ENCODE results near the gene BANK1. TPM values are rescaled to one million over a fixed set of nuclear protein-coding genes. Genes with fewer than 3 reads are reported as not detected.

BANK1 gene
- total and polyA plus RNA-seq, 4 experiments from 2014 or later = 0.11 to 4.6 TPM; not detected in 2

GRCh38 chr4:101791182-101791558, 640 bp downstream of the BANK1 start:
- intact Hi-C loops (cut with micrococcal nuclease) = no loop called here

DNA sequence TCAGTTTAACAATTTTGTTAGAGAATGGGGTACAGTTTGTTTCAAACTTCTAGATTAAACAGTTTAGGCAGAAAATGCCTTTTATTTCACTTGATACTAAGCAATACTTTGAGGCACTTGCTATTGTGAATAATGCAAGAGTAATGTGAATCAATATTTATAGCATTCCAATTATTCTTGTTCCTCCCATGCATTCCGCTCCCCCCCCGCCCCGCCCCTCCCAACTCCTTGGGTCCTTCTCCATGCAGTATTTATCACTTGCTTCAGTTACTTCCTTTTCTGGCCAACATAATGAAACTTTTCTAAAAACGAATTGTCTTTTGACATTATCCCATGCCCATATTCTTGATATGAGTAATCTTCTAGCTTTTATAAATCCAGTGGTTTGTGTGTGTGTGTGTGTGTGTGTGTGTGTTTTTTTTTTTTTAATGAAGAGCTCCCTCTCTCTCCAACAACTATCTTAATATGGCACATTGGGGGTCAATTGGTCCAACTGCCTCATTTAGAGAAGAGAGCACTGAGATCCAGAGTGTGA, 1.6 kb downstream of the BANK1 start:
- H3K36me3 Mint-ChIP-seq = no peaks in the 10 kb centered on the region
- no peak for DNase-seq
- peaks cover 8 to 19% of the 10 kb centered on the region in 2 donors for H3K27me3 Mint-ChIP-seq
- Histone ChIP-seq H3K9me3 (ENCODE audit: control insufficient read depth in 1 of 2, low read length in 2 of 2) (no peaks in the 10 kb centered on the region), H3K4me1 (ENCODE audit: insufficient read depth, low read length) (peaks cover 3% of the 10 kb centered on the region), H3K36me3 (ENCODE audit: insufficient read depth, low read length) (no peaks in the 10 kb centered on the region), H3K27ac (ENCODE audit: low read depth, low read length) (no peak overlapping the region), H3K27me3 (ENCODE audit: insufficient read depth, low read length) (no peaks in the 10 kb centered on the region), H3K4me3 (ENCODE audit: low read length in 2 of 2) (no peak overlapping the region)
- ChIA-PET CTCF (ENCODE audit: partially characterized antibody) (no interaction called here), POLR2A (ENCODE audit: partially characterized antibody) (no interaction called here)
- peaks cover 0 to 4% (median 1%) of the 10 kb centered on the region in 8 donors for H3K9me3 Mint-ChIP-seq
- H3K4me3 Mint-ChIP-seq = no peak overlapping the region
- H3K4me1 Mint-ChIP-seq = peaks cover 4 to 9% (median 6%) of the 10 kb centered on the region in 4 donors
- intact Hi-C loops (cut with micrococcal nuclease) = no loop called here
- H3K27ac Mint-ChIP-seq = no peak overlapping the region

More at GRCh38 chr4:101791182-101791558, 640 bp downstream of the BANK1 start:
- peaks cover 0 to 6% (median 3%) of the 10 kb centered on the region in 8 donors for H3K9me3 Mint-ChIP-seq
- H3K27ac ChIP-seq (ENCODE audit: low read depth, low read length) = no peak overlapping the region
- no peak for DNase-seq
- peaks cover 8 to 19% of the 10 kb centered on the region in 2 donors for H3K27me3 Mint-ChIP-seq
- ChIA-PET POLR2A (ENCODE audit: partially characterized antibody) (no interaction called here), CTCF (ENCODE audit: partially characterized antibody) (no interaction called here)
- peak overlapping the region in 7 of 8 donors; percentile 61 to 94 (median 80) for H3K4me3 Mint-ChIP-seq
- H3K4me1 Mint-ChIP-seq = peaks cover 4 to 9% (median 6%) of the 10 kb centered on the region in 4 donors
- peaks cover 3% of the 10 kb centered on the region for H3K4me1 ChIP-seq (ENCODE audit: insufficient read depth, low read length)
- no peaks in the 10 kb centered on the region for H3K27me3 ChIP-seq (ENCODE audit: insufficient read depth, low read length)
- no peaks in the 10 kb centered on the region for H3K36me3 ChIP-seq (ENCODE audit: insufficient read depth, low read length)
- H3K27ac Mint-ChIP-seq = no peak overlapping the region
- no peak overlapping the region for H3K4me3 ChIP-seq (ENCODE audit: low read length in 2 of 2)
- H3K9me3 ChIP-seq (ENCODE audit: control insufficient read depth in 1 of 2, low read length in 2 of 2) = no peaks in the 10 kb centered on the region
- H3K36me3 Mint-ChIP-seq = no peaks in the 10 kb centered on the region

- Mint-ChIP-seq H3K27me3 (peaks cover 6 to 18% of the 10 kb centered on the region in 2 donors), H3K9me3 (peaks cover 0 to 3% (median 0%) of the 10 kb centered on the region in 8 donors), H3K36me3 (no peaks in the 10 kb centered on the region), H3K4me1 (peaks cover 4 to 9% (median 6%) of the 10 kb centered on the region in 4 donors), H3K4me3 (no peak overlapping the region), H3K27ac (no peak overlapping the region)
- no peak for DNase-seq
- Histone ChIP-seq H3K36me3 (ENCODE audit: insufficient read depth, low read length) (no peaks in the 10 kb centered on the region), H3K27me3 (ENCODE audit: insufficient read depth, low read length) (no peaks in the 10 kb centered on the region), H3K4me1 (ENCODE audit: insufficient read depth, low read length) (peaks cover 3% of the 10 kb centered on the region), H3K4me3 (ENCODE audit: low read length in 2 of 2) (no peak overlapping the region), H3K27ac (ENCODE audit: low read depth, low read length) (no peak overlapping the region), H3K9me3 (ENCODE audit: control insufficient read depth in 1 of 2, low read length in 2 of 2) (no peaks in the 10 kb centered on the region)
- intact Hi-C loops (cut with micrococcal nuclease) = no loop called here
- CTCF ChIA-PET (ENCODE audit: partially characterized antibody) = no interaction called here
- POLR2A ChIA-PET (ENCODE audit: partially characterized antibody) = no interaction called here
Measured at GRCh38 chr4:101793397-101793796, 2.9 kb downstream of the BANK1 start.

GRCh38 chr4:101794806-101795205, 4.3 kb downstream of the BANK1 start:
- intact Hi-C loops (cut with micrococcal nuclease) = no loop called here
- peaks cover 4 to 9% (median 6%) of the 10 kb centered on the region in 4 donors for H3K4me1 Mint-ChIP-seq
- peaks cover 0 to 3% (median 0%) of the 10 kb centered on the region in 8 donors for H3K9me3 Mint-ChIP-seq
- no peak overlapping the region for H3K27ac Mint-ChIP-seq
- CTCF ChIA-PET (ENCODE audit: partially characterized antibody) = no interaction called here
- DNase-seq = no peak
- Histone ChIP-seq H3K27me3 (ENCODE audit: insufficient read depth, low read length) (no peaks in the 10 kb centered on the region), H3K27ac (ENCODE audit: low read depth, low read length) (no peak overlapping the region), H3K9me3 (ENCODE audit: control insufficient read depth in 1 of 2, low read length in 2 of 2) (no peaks in the 10 kb centered on the region), H3K4me3 (ENCODE audit: low read length in 2 of 2) (no peak overlapping the region), H3K36me3 (ENCODE audit: insufficient read depth, low read length) (no peaks in the 10 kb centered on the region), H3K4me1 (ENCODE audit: insufficient read depth, low read length) (peaks cover 3% of the 10 kb centered on the region)
- no peak overlapping the region for H3K4me3 Mint-ChIP-seq
- POLR2A ChIA-PET (ENCODE audit: partially characterized antibody) = no interaction called here
- no peaks in the 10 kb centered on the region for H3K36me3 Mint-ChIP-seq
- H3K27me3 Mint-ChIP-seq = peaks cover 6 to 18% of the 10 kb centered on the region in 2 donors

GRCh38 chr4:101795704-101796103, 5.2 kb downstream of the BANK1 start:
- Histone ChIP-seq H3K36me3 (ENCODE audit: insufficient read depth, low read length) (no peaks in the 10 kb centered on the region), H3K9me3 (ENCODE audit: control insufficient read depth in 1 of 2, low read length in 2 of 2) (no peaks in the 10 kb centered on the region), H3K27me3 (ENCODE audit: insufficient read depth, low read length) (no peaks in the 10 kb centered on the region), H3K4me3 (ENCODE audit: low read length in 2 of 2) (no peak overlapping the region), H3K27ac (ENCODE audit: low read depth, low read length) (no peak overlapping the region), H3K4me1 (ENCODE audit: insufficient read depth, low read length) (peaks cover 3% of the 10 kb centered on the region)
- H3K9me3 Mint-ChIP-seq = peaks cover 0 to 7% (median under 1%) of the 10 kb centered on the region in 8 donors
- H3K27me3 Mint-ChIP-seq = peaks cover 7 to 16% of the 10 kb centered on the region in 2 donors
- no peaks in the 10 kb centered on the region for H3K36me3 Mint-ChIP-seq
- intact Hi-C loops (cut with micrococcal nuclease) = no loop called here
- no peak overlapping the region for H3K4me3 Mint-ChIP-seq
- ChIA-PET POLR2A (ENCODE audit: partially characterized antibody) (no interaction called here), CTCF (ENCODE audit: partially characterized antibody) (no interaction called here)
- H3K4me1 Mint-ChIP-seq = peaks cover 0 to 4% (median 2%) of the 10 kb centered on the region in 4 donors
- DNase-seq = no peak
- H3K27ac Mint-ChIP-seq = no peak overlapping the region

- no peak overlapping the region for H3K4me3 Mint-ChIP-seq
- no peaks in the 10 kb centered on the region for H3K4me1 Mint-ChIP-seq
- POLR2A ChIA-PET (ENCODE audit: partially characterized antibody) = no interaction called here
- Histone ChIP-seq H3K9me3 (ENCODE audit: control insufficient read depth in 1 of 2, low read length in 2 of 2) (no peaks in the 10 kb centered on the region), H3K27me3 (ENCODE audit: insufficient read depth, low read length) (no peaks in the 10 kb centered on the region), H3K36me3 (ENCODE audit: insufficient read depth, low read length) (no peaks in the 10 kb centered on the region), H3K4me3 (ENCODE audit: low read length in 2 of 2) (no peak overlapping the region), H3K27ac (ENCODE audit: low read depth, low read length) (no peak overlapping the region), H3K4me1 (ENCODE audit: insufficient read depth, low read length) (no peaks in the 10 kb centered on the region)
- DNase-seq = no peak
- intact Hi-C loops (cut with micrococcal nuclease) = no loop called here
- H3K27me3 Mint-ChIP-seq = peaks cover 4 to 14% of the 10 kb centered on the region in 2 donors
- H3K27ac Mint-ChIP-seq = no peak overlapping the region
- H3K36me3 Mint-ChIP-seq = no peaks in the 10 kb centered on the region
- CTCF ChIA-PET (ENCODE audit: partially characterized antibody) = no interaction called here
- peaks cover 0 to 7% (median under 1%) of the 10 kb centered on the region in 8 donors for H3K9me3 Mint-ChIP-seq
Measured at GRCh38 chr4:101801958-101802357, 11.4 kb downstream of the BANK1 start.

DNA sequence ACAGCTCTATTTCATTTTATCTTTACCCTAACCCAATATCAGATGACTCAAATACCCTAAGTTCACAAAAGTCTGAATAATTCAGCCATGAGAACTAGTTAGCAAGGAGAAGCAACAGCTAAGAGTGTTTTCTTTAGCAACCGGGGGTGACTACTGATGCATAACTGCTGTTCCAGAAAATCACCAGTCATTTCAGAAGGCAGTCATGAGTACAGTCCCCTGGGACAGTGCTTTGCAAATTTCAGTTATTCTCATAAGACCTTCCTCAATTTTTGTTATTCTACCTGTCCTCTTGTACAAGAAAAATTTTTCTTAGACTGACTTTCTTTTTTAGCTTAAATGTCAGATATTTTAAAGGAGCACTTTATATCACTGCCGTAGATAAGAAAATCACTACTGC, 16.4 kb downstream of the BANK1 start:
- H3K4me3 ChIP-seq (ENCODE audit: low read length in 2 of 2) = no peak overlapping the region
- DNase-seq = no peak
- H3K36me3 ChIP-seq (ENCODE audit: insufficient read depth, low read length) = no peaks in the 10 kb centered on the region
- no peak overlapping the region for H3K27ac Mint-ChIP-seq
- ChIA-PET CTCF (ENCODE audit: partially characterized antibody) (no interaction called here), POLR2A (ENCODE audit: partially characterized antibody) (no interaction called here)
- H3K9me3 ChIP-seq (ENCODE audit: control insufficient read depth in 1 of 2, low read length in 2 of 2) = no peaks in the 10 kb centered on the region
- intact Hi-C loops (cut with micrococcal nuclease) = no loop called here
- peaks cover 6 to 8% of the 10 kb centered on the region in 2 donors for H3K27me3 Mint-ChIP-seq
- H3K27me3 ChIP-seq (ENCODE audit: insufficient read depth, low read length) = no peaks in the 10 kb centered on the region
- peaks cover 0 to 2% (median 0%) of the 10 kb centered on the region in 8 donors for H3K9me3 Mint-ChIP-seq
- H3K4me1 Mint-ChIP-seq = no peaks in the 10 kb centered on the region
- H3K36me3 Mint-ChIP-seq = no peaks in the 10 kb centered on the region
- no peak overlapping the region for H3K4me3 Mint-ChIP-seq
- H3K27ac ChIP-seq (ENCODE audit: low read depth, low read length) = no peak overlapping the region
- no peaks in the 10 kb centered on the region for H3K4me1 ChIP-seq (ENCODE audit: insufficient read depth, low read length)

Measured in CD4-positive, alpha-beta memory T cell (primary cell).